HG02943 (cell line): ENCODE data around the gene FAM124A.

Experiments used
- ATAC-seq: cut with Tn5 transposase; IDR thresholded peaks from one replicate; pipeline ENCODE4 v1.9.1; 2021; ENCODE audit warnings: mild to moderate bottlenecking, low read depth, moderate library complexity; ENCODE audit not compliant: unreplicated experiment

FAM124A gene

DNA sequence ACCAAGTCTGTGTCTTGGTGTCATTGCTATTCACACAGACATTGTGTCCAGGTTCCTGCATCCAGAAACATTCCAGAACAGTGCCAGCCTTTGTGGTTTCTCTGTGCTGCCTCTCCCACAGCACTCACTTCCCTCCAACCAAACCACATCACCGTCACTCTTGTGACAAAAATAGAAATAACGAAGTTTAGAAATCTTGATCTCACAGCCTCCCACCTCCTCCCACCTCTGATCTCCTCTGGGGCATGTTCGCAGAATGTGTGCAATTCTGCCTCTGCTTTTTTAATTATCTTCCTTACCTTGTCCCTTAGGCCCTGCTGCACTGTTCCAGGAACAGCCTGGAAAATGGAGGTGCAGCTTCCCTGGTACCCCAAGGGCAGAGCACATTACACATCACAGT lies 108.6 kb downstream of the FAM124A start:
- no peak for ATAC-seq

DNA sequence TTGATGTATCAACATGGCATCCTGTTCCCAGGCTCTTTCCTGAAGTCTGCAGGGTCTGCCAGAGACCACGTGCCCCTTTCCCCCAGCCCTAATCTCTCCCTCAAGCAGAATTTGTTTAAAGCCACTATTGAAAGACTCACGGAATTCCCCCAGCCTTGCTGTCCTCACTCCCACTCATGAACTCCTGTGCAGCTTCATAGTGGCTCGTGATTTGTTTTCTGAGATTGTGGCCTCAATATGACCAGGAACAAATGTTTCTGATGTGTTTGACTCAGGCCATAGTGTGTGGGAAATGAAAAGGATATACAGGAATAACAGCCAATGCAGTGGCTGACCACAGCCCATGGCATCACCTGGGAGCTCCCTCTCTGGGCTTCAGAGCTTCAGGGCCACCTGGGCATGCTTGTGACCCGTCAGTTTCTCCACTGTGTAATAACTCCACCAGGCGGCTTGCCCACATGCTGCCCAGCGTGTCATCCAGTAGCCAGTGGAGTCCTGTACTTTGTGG lies 109.2 kb downstream of the FAM124A start:
- ATAC-seq = no peak

DNA sequence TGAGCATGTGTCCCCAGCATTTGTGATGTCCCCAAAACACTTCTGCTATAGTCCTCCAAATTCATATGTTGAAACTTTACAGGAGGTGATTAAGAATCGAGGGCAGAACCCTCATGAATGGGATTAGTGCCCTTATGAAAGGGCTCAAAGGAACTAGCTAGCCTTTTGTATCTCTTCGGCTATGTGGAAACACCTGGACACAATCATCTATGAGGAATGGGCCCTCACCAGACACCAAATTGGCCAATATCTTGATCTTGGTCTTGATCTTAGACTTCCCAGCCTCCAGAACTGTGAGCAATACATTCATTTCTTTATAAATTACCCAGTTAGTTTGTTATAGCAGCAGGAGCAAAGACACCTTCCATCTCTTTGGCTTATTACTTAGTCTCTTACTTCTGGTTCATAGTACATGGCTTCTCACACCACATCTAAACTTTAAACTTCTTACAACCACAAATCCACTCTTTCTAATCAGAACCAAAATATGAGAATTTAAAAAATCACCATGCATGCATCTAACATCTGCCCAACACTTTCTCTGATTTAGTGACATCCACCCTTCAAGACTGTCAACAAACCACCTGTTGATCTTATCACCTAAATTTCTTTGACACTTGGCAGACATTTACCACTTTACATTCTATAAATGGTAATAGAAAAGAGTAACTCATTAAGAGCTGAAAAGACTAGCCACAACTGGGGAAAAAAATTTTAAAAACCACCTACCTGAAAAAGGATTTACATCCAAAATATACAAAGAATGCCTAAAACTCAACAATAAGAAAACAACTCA lies 110.6 kb downstream of the FAM124A start:
- ATAC-seq = no peak

DNA sequence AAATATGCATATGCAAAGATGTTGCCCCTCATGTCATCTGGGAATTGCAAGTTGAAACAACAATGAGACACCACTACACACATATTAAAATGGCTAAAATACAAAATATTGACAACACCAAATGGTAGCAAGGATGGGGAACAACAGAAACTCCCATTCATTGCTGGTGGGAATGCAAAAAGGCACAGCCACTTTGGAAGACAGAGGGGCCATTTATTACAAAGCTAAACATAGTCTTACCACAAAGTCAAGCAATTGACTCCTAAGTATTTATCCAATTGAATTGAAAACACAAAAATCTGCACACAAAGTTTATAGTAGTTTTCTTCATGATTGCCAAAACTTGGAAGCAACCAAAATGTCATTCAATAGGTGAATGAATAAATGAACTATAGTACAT lies 111.2 kb downstream of the FAM124A start:
- no peak for ATAC-seq

DNA sequence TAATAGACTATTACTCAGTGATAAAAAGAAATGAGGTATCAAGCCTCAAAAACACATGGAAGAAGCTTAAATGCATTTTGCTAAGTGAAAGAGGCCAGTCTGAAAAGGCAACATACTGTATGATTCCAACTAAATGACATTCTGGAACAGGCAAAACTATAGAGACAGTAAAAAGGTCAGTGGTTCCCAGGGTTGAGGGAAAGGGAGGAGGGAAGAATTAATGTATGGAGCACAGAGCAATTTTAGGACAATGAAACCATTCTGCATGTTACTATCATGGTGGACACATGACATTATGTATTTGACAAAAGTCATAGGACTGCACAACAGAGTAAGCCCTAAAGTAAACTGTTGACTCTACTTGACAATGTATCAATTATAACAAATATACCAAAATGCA lies 111.6 kb downstream of the FAM124A start:
- ATAC-seq = no peak
